SJCRH30 (cell line): ENCODE data around the gene SOCS7. TPM values are rescaled to one million over a fixed set of nuclear protein-coding genes. Genes with fewer than 3 reads are reported as not detected.

ENCODE experiments used
- DNase-seq, 2 experiments: peaks; one replicate each; pipeline ENCODE4 v3.0.0-alpha.2; 2015 to 2020
- H3K27ac ChIP-seq: fragments of 250-450 bp; sonication (Bioruptor Pico); 2 replicates; pipeline ENCODE4 v1.5.1; 2020; ENCODE audit warnings: mild to moderate bottlenecking, moderate library complexity
- H3K27me3 ChIP-seq: fragments of 250-450 bp; sonication (Bioruptor Pico); 2 replicates; pipeline ENCODE4 v1.5.1; 2020; ENCODE audit warnings: mild to moderate bottlenecking, moderate library complexity
- H3K36me3 ChIP-seq: fragments of 250-450 bp; sonication (Bioruptor Pico); 2 replicates; pipeline ENCODE4 v1.5.1; 2020; ENCODE audit warnings: mild to moderate bottlenecking, moderate library complexity
- H3K4me1 ChIP-seq: fragments of 250-450 bp; sonication (Bioruptor Pico); 2 replicates; pipeline ENCODE4 v1.5.1; 2020; ENCODE audit warnings: mild to moderate bottlenecking, moderate library complexity
- H3K4me3 ChIP-seq: fragments of 250-450 bp; sonication (Bioruptor Pico); 2 replicates; pipeline ENCODE4 v1.5.1; 2020; ENCODE audit warnings: mild to moderate bottlenecking, moderate library complexity
- H3K9me3 ChIP-seq: fragments of 250-450 bp; sonication (Bioruptor Pico); replicated peaks from 2 replicates; pipeline ENCODE4 v1.5.1; 2020; ENCODE audit warnings: mild to moderate bottlenecking, moderate library complexity
- total RNA-seq: library from RNA; depleted of rRNA; stranded (reverse); fragments of >200 nt; shearing (Covaris generic); gene quantifications from 2 replicates; pipeline ENCODE4 v1.2.3, GENCODE V29; 2014

SOCS7 gene
- total RNA-seq, 1 experiment from 2014 or later = 21.0 TPM

- no peak overlapping the region for H3K27ac ChIP-seq
- H3K36me3 ChIP-seq = no peaks in the 10 kb centered on the region
- H3K9me3 ChIP-seq = no peaks in the 10 kb centered on the region
- H3K27me3 ChIP-seq = peaks cover 13% of the 10 kb centered on the region
- peaks cover 29% of the 10 kb centered on the region for H3K4me1 ChIP-seq
- no peak for DNase-seq
- no peak overlapping the region for H3K4me3 ChIP-seq
These were observed 66.5 kb downstream of the SOCS7 start for GRCh38 chr17:38418062-38418692.

DNA sequence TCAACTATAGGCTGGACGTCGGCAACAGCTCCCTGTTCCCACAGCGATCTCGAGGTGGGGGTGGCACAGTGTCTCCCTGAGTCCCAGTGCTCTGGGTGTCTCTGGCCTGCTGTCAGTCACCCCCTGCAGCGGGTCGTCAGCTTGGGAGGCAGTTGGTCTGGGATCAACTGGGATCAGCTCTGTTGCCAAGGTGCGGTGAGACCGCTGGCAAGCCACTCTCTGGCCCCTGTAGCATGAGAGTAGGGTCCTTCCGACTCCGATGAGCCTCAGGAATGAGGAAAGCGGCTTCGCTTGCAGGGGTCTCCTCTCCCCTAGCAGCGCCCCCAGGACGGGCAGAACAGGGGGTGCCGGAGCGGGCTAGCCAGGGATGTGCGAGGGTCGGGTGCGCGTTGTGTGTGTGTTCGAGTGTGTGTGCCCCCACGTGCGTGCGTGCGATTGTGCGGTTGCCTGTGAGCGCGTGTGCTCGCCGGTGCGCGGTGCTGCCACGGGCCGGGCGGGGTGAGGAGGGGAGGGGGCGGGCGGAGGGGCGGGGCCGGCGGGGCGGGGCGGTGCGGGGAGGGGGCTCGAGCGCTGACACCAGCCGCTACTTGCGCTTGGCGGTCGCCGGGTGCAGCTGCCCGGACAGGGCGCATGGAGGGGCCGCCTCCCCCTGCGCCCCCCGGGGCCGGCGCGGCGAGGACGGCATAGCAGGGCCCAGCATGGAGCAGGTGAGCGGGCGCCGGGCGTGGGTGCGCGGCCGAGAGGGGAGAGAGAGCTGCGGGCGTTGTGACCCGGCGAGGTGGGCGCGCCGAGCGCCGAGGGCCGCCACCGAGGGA is 67.3 kb downstream of the SOCS7 start:
- peak overlapping the region; percentile 47 for H3K4me3 ChIP-seq
- peaks cover 13% of the 10 kb centered on the region for H3K27me3 ChIP-seq
- no peak overlapping the region for H3K27ac ChIP-seq
- peaks cover 29% of the 10 kb centered on the region for H3K4me1 ChIP-seq
- H3K9me3 ChIP-seq = no peaks in the 10 kb centered on the region
- H3K36me3 ChIP-seq = no peaks in the 10 kb centered on the region
- no peak for DNase-seq

DNA sequence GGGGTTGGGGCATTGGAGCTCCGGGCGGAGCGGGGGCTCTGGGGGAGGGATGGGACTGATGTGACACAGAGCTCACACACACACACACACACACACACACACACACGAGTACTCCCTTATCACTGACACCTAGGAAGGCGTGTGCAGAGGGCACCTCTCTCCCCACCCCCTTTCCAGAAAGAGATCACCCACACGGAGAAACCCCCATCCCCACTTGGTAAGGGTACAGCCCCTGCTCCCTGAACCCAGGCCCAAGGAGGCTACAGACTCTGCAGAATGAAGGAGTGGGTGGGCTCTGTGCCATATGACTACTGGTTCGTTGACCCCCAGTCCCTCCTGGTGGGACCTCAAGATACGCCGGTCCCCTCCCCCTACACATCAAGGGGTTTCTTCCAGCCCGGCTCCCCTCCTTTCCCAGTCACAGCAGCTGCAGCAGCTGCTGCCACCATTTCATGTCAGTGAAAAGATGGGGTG is 67.9 kb downstream of the SOCS7 start:
- peak in 1 of 2 experiments; percentile 21 for DNase-seq
- H3K4me1 ChIP-seq = peaks cover 29% of the 10 kb centered on the region
- no peaks in the 10 kb centered on the region for H3K9me3 ChIP-seq
- no peaks in the 10 kb centered on the region for H3K36me3 ChIP-seq
- H3K27me3 ChIP-seq = peaks cover 13% of the 10 kb centered on the region
- H3K4me3 ChIP-seq = peak overlapping the region; percentile 47
- no peak overlapping the region for H3K27ac ChIP-seq

DNA sequence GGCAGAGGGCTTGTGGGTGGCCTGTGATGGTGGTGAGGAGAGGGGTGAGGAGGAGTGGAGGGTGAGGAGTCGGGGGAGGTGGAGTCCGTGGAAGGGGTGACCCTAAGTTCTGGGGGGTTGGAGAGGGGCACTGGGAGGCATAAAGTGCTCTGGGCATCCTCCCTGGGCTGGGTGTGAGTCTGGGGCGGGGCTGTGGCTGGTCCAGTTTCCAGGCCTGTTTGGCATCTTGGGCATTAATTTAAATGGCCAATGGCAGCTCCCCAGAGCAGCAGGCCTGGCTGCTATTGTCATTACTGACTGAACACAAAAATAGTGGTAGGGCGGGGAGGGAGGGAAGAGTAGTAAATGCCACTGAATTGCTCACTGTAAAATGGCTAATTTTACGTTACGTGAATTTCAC is 68.9 kb downstream of the SOCS7 start:
- no peaks in the 10 kb centered on the region for H3K36me3 ChIP-seq
- peaks cover 27% of the 10 kb centered on the region for H3K4me1 ChIP-seq
- DNase-seq = no peak
- H3K4me3 ChIP-seq = no peak overlapping the region
- H3K27ac ChIP-seq = no peak overlapping the region
- H3K9me3 ChIP-seq = no peaks in the 10 kb centered on the region
- peaks cover 13% of the 10 kb centered on the region for H3K27me3 ChIP-seq

DNA sequence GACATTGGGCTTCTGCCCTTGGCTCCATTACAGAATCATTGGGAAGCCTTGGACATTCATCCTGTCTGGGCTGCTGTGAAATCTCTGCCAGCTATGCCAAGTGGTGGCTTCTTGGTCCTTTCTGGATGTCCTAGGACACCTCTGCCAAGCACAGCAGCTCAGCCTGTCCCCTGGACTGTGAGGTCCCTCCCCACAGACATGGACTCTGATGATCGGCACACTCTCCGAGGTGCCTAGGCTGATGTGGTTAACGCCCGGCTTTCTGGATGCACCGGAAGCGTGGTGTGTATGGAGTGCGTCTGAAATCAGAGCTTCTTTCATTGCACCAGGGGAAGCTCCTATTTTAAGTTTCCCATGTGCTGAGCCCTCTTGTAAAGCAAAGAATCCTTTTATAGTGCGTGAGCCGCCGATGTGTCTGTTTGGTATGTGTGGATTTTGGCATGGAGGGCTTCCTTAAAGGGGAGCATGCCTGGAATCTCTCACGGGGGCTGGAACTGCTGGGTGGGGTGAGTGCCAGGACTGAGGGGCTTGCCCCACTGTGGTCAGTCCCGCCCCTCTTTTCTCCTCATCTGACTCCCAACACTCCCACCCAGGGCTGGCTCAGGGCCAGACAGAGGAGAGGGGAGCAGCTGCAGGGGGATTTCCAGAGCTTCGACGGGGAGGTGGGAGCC is 69.7 kb downstream of the SOCS7 start:
- no peaks in the 10 kb centered on the region for H3K36me3 ChIP-seq
- H3K4me1 ChIP-seq = peaks cover 24% of the 10 kb centered on the region
- H3K9me3 ChIP-seq = no peaks in the 10 kb centered on the region
- no peak overlapping the region for H3K27ac ChIP-seq
- H3K4me3 ChIP-seq = peak overlapping the region; percentile 11
- H3K27me3 ChIP-seq = peaks cover 13% of the 10 kb centered on the region
- peak; percentile 76 to 78 for DNase-seq

DNA sequence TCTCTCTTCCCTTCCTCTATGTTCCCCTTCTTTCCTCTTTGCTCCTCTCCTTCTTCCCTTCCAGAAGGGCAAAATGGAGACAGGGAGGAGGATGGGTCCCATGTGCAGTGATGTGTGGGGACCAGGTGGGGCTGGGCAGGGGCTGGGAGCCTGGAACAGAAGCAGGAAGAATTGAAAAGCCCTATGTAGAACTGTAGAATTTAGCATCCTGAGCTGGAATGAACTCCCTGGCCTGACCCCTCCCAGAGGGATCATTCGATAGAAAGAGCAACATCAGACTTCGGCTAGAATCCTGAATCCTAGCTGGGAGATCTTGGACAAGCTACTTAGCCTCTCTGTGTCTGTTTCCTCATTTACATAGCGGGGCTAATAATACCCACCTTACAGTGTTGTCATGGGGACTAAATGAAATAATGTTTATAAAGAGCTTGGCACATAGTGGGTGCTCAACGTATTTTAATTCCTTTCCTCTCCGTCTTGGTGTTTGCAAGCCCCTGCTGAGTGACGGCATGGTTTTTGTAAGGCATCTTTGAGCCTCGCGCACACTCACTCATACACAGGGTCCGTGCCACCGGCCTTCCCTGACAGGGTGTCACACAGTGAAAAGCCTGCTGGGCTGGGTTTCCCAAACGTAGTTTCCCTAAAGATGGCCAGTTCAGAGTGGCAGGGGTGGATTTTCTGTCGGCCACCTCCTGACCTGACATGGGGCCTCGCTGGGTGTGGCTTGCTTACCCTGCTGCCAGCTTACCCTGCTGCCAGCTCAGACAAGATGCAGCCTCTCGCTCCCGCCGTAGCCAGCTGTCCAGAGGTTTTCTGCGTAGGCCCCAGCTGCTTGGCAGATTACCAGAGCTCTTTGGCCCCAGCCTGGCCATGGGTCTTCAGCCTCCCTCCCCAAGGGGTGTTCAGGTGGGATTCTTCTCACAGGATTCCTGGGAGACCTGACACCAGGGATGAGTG is 70.5 kb downstream of the SOCS7 start:
- Histone ChIP-seq H3K9me3 (no peaks in the 10 kb centered on the region), H3K36me3 (no peaks in the 10 kb centered on the region), H3K27ac (no peak overlapping the region), H3K27me3 (peaks cover 13% of the 10 kb centered on the region), H3K4me3 (peak overlapping the region; percentile 11), H3K4me1 (peaks cover 24% of the 10 kb centered on the region)
- peak; percentile 50 to 60 for DNase-seq

GRCh38 chr17:38424297-38424972 is 72.8 kb downstream of the SOCS7 start:
- Histone ChIP-seq H3K4me1 (peaks cover 24% of the 10 kb centered on the region), H3K27ac (no peak overlapping the region), H3K36me3 (no peaks in the 10 kb centered on the region)

DNA sequence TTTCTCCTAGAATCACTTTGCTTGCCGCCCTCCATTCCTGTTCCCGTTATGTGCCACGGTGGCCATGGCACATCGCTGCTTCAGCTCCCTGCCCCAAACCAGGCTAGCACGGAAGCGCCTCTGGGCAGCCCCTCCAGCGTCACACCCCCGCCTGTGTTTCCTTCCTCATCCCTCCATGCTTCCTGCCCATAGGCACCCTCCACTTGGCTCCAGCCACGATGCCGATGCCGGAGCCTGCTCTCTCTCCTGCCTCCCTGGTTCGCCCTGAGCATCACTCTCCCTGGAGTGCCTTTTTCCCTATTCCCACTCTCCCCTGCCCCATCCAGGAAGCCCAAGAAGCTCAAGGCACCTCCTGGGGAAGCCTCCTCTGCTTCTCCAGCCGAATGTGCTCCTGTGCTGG is 73.4 kb downstream of the SOCS7 start:
- no peak for DNase-seq
- H3K4me3 ChIP-seq = no peak overlapping the region
- H3K27me3 ChIP-seq = no peaks in the 10 kb centered on the region
- H3K27ac ChIP-seq = no peak overlapping the region
- H3K36me3 ChIP-seq = no peaks in the 10 kb centered on the region
- peaks cover 18% of the 10 kb centered on the region for H3K4me1 ChIP-seq
- H3K9me3 ChIP-seq = no peaks in the 10 kb centered on the region

More at GRCh38 chr17:38424297-38424972, 72.8 kb downstream of the SOCS7 start:
- 0 out of 2 replicates have a peak, but pooled peaks cover 2% of the 10 kb centered on the region for H3K27me3 ChIP-seq
- H3K9me3 ChIP-seq = no peaks in the 10 kb centered on the region
- H3K4me3 ChIP-seq = no peak overlapping the region
- no peak for DNase-seq

- no peaks in the 10 kb centered on the region; the same call in 1 of the 2 replicates for H3K27me3 ChIP-seq
- H3K4me1 ChIP-seq = peaks cover 15% of the 10 kb centered on the region
- no peak overlapping the region for H3K27ac ChIP-seq
These were observed 74.1 kb downstream of the SOCS7 start for GRCh38 chr17:38425744-38426143.

DNA sequence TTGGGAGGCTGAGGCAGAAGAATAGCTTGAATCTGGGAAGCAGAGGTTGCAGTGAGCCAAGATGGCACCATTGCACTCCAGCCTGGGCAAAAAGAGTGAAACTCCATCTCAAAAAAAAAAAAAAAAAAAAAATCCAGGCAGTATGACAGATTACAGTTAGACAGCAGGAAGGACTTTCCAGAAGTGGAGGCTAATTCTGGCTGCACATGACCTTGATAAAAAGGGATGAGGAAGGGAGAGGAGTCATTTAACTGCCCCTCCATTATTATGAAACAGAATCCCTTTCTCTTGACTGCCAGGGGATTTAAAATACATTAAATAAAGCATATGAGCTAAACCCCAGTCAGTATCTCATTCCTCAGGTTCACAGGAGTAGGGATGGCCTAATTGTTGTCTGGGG is 74.8 kb downstream of the SOCS7 start:
- H3K9me3 ChIP-seq = no peaks in the 10 kb centered on the region
- no peak overlapping the region for H3K4me3 ChIP-seq
- H3K27me3 ChIP-seq = no peaks in the 10 kb centered on the region; the same call in 1 of the 2 replicates
- H3K36me3 ChIP-seq = no peaks in the 10 kb centered on the region
- peaks cover 15% of the 10 kb centered on the region for H3K4me1 ChIP-seq
- H3K27ac ChIP-seq = no peak overlapping the region
- no peak for DNase-seq

More at GRCh38 chr17:38425744-38426143, 74.1 kb downstream of the SOCS7 start:
- Histone ChIP-seq H3K36me3 (no peaks in the 10 kb centered on the region), H3K9me3 (no peaks in the 10 kb centered on the region), H3K4me3 (no peak overlapping the region)
- no peak for DNase-seq

DNA sequence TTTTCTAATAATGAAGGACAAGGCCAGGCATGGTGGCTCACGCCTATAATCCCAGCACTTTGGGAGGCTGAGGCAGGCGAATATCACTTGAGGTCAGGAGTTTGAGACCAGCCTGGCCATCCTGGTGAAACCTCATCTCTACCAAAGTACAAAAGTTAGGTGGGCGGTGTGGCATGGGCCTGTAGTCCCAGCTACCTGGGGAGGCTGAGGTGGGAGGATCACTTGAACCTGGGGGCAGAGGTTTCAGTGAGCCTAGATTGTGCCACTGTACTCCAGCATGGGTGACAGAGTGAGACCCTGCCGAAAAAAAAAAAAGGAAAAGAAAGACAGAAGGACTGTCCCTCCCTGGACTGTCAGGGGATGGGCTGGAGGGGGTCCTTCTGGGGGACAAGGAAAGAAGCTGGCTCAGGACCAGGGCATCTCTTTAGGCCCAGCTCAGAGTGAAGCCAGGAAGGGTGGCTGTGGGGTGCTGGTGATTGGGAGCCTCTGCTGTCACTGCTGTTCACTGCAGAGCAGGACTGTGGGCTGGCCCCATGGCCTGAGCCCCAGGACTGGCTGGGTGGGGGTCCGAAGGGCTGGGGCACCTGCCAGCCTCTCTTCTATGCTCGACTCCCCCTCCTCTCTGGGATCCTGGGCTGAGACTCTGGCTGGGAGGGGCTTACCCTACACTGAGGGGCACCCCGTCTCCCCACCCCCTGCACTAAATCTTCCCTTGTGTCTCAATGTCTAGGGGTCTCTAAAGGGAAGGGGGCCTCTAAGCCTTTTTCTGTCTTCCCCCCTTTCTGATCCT is 75.7 kb downstream of the SOCS7 start:
- no peak for DNase-seq
- Histone ChIP-seq H3K36me3 (no peaks in the 10 kb centered on the region), H3K27me3 (no peaks in the 10 kb centered on the region; the same call in 1 of the 2 replicates), H3K4me1 (peaks cover 6% of the 10 kb centered on the region), H3K9me3 (no peaks in the 10 kb centered on the region), H3K27ac (no peak overlapping the region), H3K4me3 (peak overlapping the region; percentile 35; the same call in 1 of the 2 replicates)

DNA sequence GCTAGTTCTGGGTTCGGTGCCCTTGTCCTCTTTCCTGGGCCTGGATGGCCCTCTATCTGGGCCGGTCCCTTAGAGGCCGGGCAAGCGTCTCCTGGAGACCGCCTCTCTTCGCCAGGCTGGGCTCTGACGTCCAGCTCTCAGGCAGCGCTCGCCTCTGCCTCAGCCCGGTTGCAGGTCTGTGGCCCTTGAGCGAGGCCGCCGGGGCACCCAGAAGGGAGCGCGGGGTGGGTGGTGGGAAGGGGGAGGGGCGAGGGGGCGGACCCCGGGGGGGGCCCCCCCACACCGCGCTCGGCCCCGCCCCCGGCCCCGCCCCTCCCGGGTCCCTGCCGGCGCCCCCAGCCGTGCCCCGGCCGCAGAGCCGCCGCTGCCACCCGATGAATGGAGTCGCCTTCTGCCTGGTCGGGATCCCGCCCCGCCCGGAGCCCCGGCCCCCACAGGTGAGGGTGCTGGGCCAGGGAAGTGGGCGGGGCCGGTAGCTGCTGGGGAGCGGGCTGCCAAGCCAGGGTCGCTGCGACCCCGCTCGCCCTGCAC is 76.5 kb downstream of the SOCS7 start, which contains the start of gene ARHGAP23:
TSS of gene ARHGAP23 (plus strand) at position 353 of the 531 bp plus-strand sequence. CDS start at position 375, 22 bp downstream.
- no peaks in the 10 kb centered on the region for H3K36me3 ChIP-seq
- H3K4me3 ChIP-seq = peak within 1 kb of the TSS; percentile 48
- H3K9me3 ChIP-seq = no peaks in the 10 kb centered on the region
- no peaks in the 10 kb centered on the region; the same call in 1 of the 2 replicates for H3K27me3 ChIP-seq
- DNase-seq = no peak
- H3K27ac ChIP-seq = no peak within 1 kb of the TSS
- no peaks in the 10 kb centered on the region for H3K4me1 ChIP-seq
